ENCODE results near the gene F5.
"Not testable (repeated sequence)": the region's sequence is repeated elsewhere in the genome, so short reads cannot be mapped to it uniquely, and the experiment has no call there.

Gene F5

GRCh38 chr1:169534653-169535052 lies 51.6 kb downstream of the F5 start:
- no peak overlapping the region for H3K27ac Mint-ChIP-seq
- no peaks in the 10 kb centered on the region for H3K9me3 Mint-ChIP-seq (ENCODE audit: low read depth)
- no peaks in the 10 kb centered on the region for H3K4me1 Mint-ChIP-seq (ENCODE audit: low read depth)
- H3K4me3 Mint-ChIP-seq: no peak overlapping the region
- H3K36me3 Mint-ChIP-seq: peaks cover 31% of the 10 kb centered on the region
- H3K27me3 Mint-ChIP-seq: no peaks in the 10 kb centered on the region

- not testable (repeated sequence) for H3K27ac Mint-ChIP-seq; H3K9me3 Mint-ChIP-seq (ENCODE audit: low read depth); H3K27me3 Mint-ChIP-seq; H3K4me1 Mint-ChIP-seq (ENCODE audit: low read depth); H3K4me3 Mint-ChIP-seq
- peaks cover 34% of the 10 kb centered on the region for H3K36me3 Mint-ChIP-seq
Observed at GRCh38 chr1:169533528-169534190, 52.6 kb downstream of the F5 start.

- no peak overlapping the region for H3K4me3 Mint-ChIP-seq
- H3K27me3 Mint-ChIP-seq: no peaks in the 10 kb centered on the region
- H3K36me3 Mint-ChIP-seq: peaks cover 33% of the 10 kb centered on the region
- H3K27ac Mint-ChIP-seq: no peak overlapping the region
- peaks cover 5% of the 10 kb centered on the region for H3K4me1 Mint-ChIP-seq (ENCODE audit: low read depth)
- no peaks in the 10 kb centered on the region for H3K9me3 Mint-ChIP-seq (ENCODE audit: low read depth)
Observed at GRCh38 chr1:169530448-169530847, 55.8 kb downstream of the F5 start.

- Mint-ChIP-seq H3K27ac (no peak overlapping the region), H3K27me3 (no peaks in the 10 kb centered on the region), H3K36me3 (peaks cover 32% of the 10 kb centered on the region), H3K4me1 (ENCODE audit: low read depth) (peaks cover 5% of the 10 kb centered on the region), H3K4me3 (no peak overlapping the region), H3K9me3 (ENCODE audit: low read depth) (no peaks in the 10 kb centered on the region)
Observed at GRCh38 chr1:169529068-169529642, 57.1 kb downstream of the F5 start.

- H3K4me1 Mint-ChIP-seq (ENCODE audit: low read depth): peaks cover 5% of the 10 kb centered on the region
- H3K9me3 Mint-ChIP-seq (ENCODE audit: low read depth): no peaks in the 10 kb centered on the region
- no peak overlapping the region for H3K4me3 Mint-ChIP-seq
- peaks cover 32% of the 10 kb centered on the region for H3K36me3 Mint-ChIP-seq
- no peaks in the 10 kb centered on the region for H3K27me3 Mint-ChIP-seq
- H3K27ac Mint-ChIP-seq: no peak overlapping the region
Observed at GRCh38 chr1:169528215-169529067, 57.8 kb downstream of the F5 start.

- no peaks in the 10 kb centered on the region for H3K27me3 Mint-ChIP-seq
- H3K27ac Mint-ChIP-seq: no peak overlapping the region
- H3K4me3 Mint-ChIP-seq: no peak overlapping the region
- peaks cover 5% of the 10 kb centered on the region for H3K4me1 Mint-ChIP-seq (ENCODE audit: low read depth)
- H3K9me3 Mint-ChIP-seq (ENCODE audit: low read depth): no peaks in the 10 kb centered on the region
- H3K36me3 Mint-ChIP-seq: peaks cover 33% of the 10 kb centered on the region
Observed at GRCh38 chr1:169527451-169528214, 58.6 kb downstream of the F5 start.

GRCh38 chr1:169527001-169527400 lies 59.3 kb downstream of the F5 start:
- H3K36me3 Mint-ChIP-seq: peaks cover 32% of the 10 kb centered on the region
- H3K4me3 Mint-ChIP-seq: no peak overlapping the region
- H3K27ac Mint-ChIP-seq: no peak overlapping the region
- H3K9me3 Mint-ChIP-seq (ENCODE audit: low read depth): no peaks in the 10 kb centered on the region
- H3K4me1 Mint-ChIP-seq (ENCODE audit: low read depth): peaks cover 5% of the 10 kb centered on the region
- no peaks in the 10 kb centered on the region for H3K27me3 Mint-ChIP-seq

GRCh38 chr1:169526120-169526832 lies 60.0 kb downstream of the F5 start:
- Mint-ChIP-seq H3K4me1 (ENCODE audit: low read depth) (peaks cover 5% of the 10 kb centered on the region), H3K27me3 (no peaks in the 10 kb centered on the region), H3K27ac (no peak overlapping the region), H3K36me3 (peaks cover 32% of the 10 kb centered on the region), H3K9me3 (ENCODE audit: low read depth) (no peaks in the 10 kb centered on the region), H3K4me3 (no peak overlapping the region)

- Mint-ChIP-seq H3K4me3 (no peak overlapping the region), H3K27ac (no peak overlapping the region), H3K4me1 (ENCODE audit: low read depth) (peaks cover 5% of the 10 kb centered on the region), H3K36me3 (peaks cover 29% of the 10 kb centered on the region), H3K9me3 (ENCODE audit: low read depth) (no peaks in the 10 kb centered on the region), H3K27me3 (no peaks in the 10 kb centered on the region)
Observed at GRCh38 chr1:169525391-169525790, 60.9 kb downstream of the F5 start.

GRCh38 chr1:169523904-169524303 lies 62.4 kb downstream of the F5 start:
- H3K4me3 Mint-ChIP-seq: no peak overlapping the region
- H3K36me3 Mint-ChIP-seq: peaks cover 39% of the 10 kb centered on the region
- H3K27me3 Mint-ChIP-seq: no peaks in the 10 kb centered on the region
- no peak overlapping the region for H3K27ac Mint-ChIP-seq
- no peaks in the 10 kb centered on the region for H3K9me3 Mint-ChIP-seq (ENCODE audit: low read depth)
- peaks cover 3% of the 10 kb centered on the region for H3K4me1 Mint-ChIP-seq (ENCODE audit: low read depth)

GRCh38 chr1:169521226-169521625 lies 65.1 kb downstream of the F5 start:
- H3K27me3 Mint-ChIP-seq: no peaks in the 10 kb centered on the region
- no peak overlapping the region for H3K27ac Mint-ChIP-seq
- peaks cover 46% of the 10 kb centered on the region for H3K36me3 Mint-ChIP-seq
- H3K9me3 Mint-ChIP-seq (ENCODE audit: low read depth): no peaks in the 10 kb centered on the region
- H3K4me3 Mint-ChIP-seq: no peak overlapping the region
- no peaks in the 10 kb centered on the region for H3K4me1 Mint-ChIP-seq (ENCODE audit: low read depth)

GRCh38 chr1:169517558-169518186 lies 68.6 kb downstream of the F5 start:
- peaks cover 52% of the 10 kb centered on the region for H3K36me3 Mint-ChIP-seq
- no peaks in the 10 kb centered on the region for H3K9me3 Mint-ChIP-seq (ENCODE audit: low read depth)
- H3K4me3 Mint-ChIP-seq: no peak overlapping the region
- H3K27ac Mint-ChIP-seq: no peak overlapping the region
- H3K4me1 Mint-ChIP-seq (ENCODE audit: low read depth): no peaks in the 10 kb centered on the region
- H3K27me3 Mint-ChIP-seq: no peaks in the 10 kb centered on the region

- peaks cover 52% of the 10 kb centered on the region for H3K36me3 Mint-ChIP-seq
Observed at GRCh38 chr1:169515641-169516040, 70.6 kb downstream of the F5 start.

More at GRCh38 chr1:169515641-169516040, 70.6 kb downstream of the F5 start:
- peaks cover 4% of the 10 kb centered on the region for H3K4me1 Mint-ChIP-seq (ENCODE audit: low read depth)
- H3K27me3 Mint-ChIP-seq: no peaks in the 10 kb centered on the region
- no peaks in the 10 kb centered on the region for H3K9me3 Mint-ChIP-seq (ENCODE audit: low read depth)
- no peak overlapping the region for H3K4me3 Mint-ChIP-seq
- H3K27ac Mint-ChIP-seq: no peak overlapping the region

Data from activated naive CD8-positive, alpha-beta T cell (primary cell).